HFF-Myc (cell line): ENCODE data around the gene FZD10.

Source experiments
- DNase-seq: peaks from one replicate; pipeline ENCODE4 v3.0.0-alpha.2; 2011; ENCODE audit warnings: low read depth; ENCODE audit errors: extremely low read depth
- H3K4me3 ChIP-seq: replicated peaks from 2 replicates; pipeline ENCODE4 v1.5.1; 2011; ENCODE audit warnings: low read depth, mild to moderate bottlenecking, control low read depth, low read length
- CTCF ChIP-seq: IDR thresholded peaks from 2 replicates; pipeline ENCODE4 v1.5.1; 2012; ENCODE audit warnings: mild to moderate bottlenecking, low read depth, low read length, control low read depth; ENCODE audit errors: missing control alignments

FZD10 gene

GRCh38 chr12:130195776-130196175 is 33.5 kb downstream of the FZD10 start:
- TF ChIP-seq CTCF: no peak
- no peak overlapping the region for H3K4me3 ChIP-seq
- no peak for DNase-seq

GRCh38 chr12:130196827-130197226 is 34.6 kb downstream of the FZD10 start:
- DNase-seq: no peak
- TF ChIP-seq CTCF: no peak
- no peak overlapping the region for H3K4me3 ChIP-seq

GRCh38 chr12:130198026-130198662 is 35.9 kb downstream of the FZD10 start:
- no peak overlapping the region for H3K4me3 ChIP-seq
- no peak for DNase-seq
- TF ChIP-seq CTCF: no peak

GRCh38 chr12:130198663-130199060 is 36.4 kb downstream of the FZD10 start:
- TF ChIP-seq CTCF: no peak
- H3K4me3 ChIP-seq: no peak overlapping the region
- no peak for DNase-seq

- TF ChIP-seq CTCF: no peak
Measured at GRCh38 chr12:130199581-130200390, 37.5 kb downstream of the FZD10 start.

GRCh38 chr12:130200445-130200844 is 38.2 kb downstream of the FZD10 start:
- no peak for TF ChIP-seq CTCF
- DNase-seq: no peak
- no peak overlapping the region for H3K4me3 ChIP-seq

More at GRCh38 chr12:130199581-130200390, 37.5 kb downstream of the FZD10 start:
- DNase-seq: no peak
- no peak overlapping the region for H3K4me3 ChIP-seq
